ENCODE measurements around the gene PNPLA7.
"Not testable (repeated sequence)": the region's sequence is repeated elsewhere in the genome, so short reads cannot be mapped to it uniquely, and the experiment has no call there.

Gene PNPLA7

DNA sequence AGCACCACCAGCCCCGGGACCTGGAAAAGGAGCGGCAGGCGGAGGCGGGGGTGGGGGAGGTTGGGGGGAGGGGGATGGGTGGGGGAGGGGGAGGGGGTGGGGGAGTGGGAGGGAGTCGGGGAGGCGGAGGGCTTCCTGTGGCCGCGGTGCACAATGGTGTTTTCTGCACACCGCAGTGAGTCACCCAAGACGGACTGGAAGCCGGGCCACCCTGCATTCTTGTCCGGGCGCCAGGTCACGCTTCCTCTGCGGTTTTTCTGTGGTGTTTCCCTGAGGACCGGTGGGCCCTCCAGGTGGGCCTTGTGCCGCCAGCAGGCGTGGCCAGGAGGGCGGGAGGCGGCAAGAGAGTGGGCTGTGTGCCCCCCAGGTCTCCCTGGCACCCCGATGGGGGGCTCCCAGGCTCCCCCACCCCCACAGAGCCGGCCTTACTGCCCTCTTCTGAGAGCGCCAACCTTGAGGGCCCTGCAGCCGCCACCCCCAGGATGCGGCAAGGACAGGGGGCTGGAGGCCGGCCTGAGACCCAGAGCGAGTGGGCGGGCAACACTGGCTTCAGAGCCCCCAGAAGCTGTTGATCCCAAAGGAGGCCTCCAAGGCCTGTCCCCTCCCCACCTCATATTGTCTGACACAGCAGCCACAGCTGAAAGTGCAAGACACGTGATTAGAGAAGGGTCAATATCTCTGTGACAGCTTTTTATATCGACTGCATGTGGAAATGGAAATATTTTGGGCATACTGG lies 138.4 kb downstream of the PNPLA7 start:
- no peak for DNase-seq

DNA sequence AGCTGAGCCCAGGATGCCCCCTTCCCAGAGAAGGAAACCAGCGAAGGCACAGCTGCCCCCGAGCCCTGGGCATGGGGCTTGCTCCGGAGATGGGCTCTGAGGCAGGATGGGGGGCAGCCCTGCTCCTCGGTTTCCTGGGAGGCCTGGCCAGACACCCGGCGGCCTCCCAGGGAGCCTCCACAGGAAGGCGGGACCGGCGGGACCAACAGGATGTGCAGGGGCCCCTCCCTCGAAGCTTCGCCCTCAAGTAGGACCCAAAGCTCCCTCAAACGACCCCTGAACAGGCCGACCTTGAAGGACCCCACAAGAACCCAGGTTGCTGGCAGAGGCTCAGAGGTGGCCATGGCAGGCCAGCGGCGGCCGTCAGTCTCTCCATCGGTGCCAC lies 138.9 kb downstream of the PNPLA7 start:
- DNase-seq = no peak

DNA sequence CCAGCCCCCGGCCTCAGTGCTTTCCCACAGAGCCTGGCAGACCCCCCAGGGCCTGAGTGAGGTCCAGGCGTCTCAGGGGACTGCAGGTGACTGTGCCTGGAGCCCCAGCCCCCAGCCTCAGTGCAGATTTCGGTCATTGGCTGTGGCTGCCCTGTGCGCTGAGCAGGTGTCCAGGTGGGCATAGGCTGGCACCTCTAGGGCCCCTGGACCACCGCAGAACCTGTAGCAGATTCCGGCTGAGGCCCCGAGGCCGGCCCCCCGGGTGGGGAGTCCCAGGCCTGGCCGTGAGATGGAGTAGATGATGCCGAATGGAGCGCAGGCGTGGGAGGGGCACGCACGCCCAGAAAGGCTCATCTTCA lies 139.3 kb downstream of the PNPLA7 start:
- DNase-seq = no peak

DNA sequence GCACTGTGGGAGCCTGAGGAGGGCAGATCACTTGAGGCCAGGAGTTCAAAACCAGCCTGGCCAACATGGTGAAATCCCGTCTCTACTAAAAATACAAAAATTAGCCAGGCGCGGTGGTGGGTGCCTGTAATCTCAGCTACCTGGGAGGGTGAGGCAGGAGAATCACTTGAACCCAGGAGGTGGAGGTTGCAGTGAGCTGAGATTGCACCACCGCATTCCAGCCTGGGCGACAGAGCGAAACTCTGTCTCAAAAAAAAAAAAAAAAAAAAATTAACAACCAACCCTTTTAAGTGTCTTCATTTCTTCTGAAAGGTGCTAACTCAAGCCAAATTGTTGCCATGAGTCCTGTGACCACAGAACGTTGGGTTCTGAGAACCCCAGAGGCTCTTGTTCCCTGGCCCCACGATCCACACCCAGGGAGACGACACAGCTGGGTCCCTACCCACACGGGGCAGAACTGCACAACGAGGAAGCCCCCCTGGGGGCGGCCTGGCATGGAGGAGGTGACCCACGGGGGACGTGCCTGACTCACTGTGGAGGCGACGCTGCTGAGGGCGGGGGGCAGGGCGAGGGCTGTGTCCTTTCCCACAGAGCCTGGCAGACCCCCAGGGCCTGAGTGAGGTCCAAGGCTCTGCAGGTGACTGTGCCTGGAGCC lies 139.8 kb downstream of the PNPLA7 start:
- DNase-seq = not testable (repeated sequence)

All from SHP77 (cell line).